ENCODE results near the gene MEIOSIN.
A peak's percentile ranks its signal among the peaks of the same experiment; 100 is the strongest.
"Not testable (repeated sequence)": the region's sequence is repeated elsewhere in the genome, so short reads cannot be mapped to it uniquely, and the experiment has no call there.

The MEIOSIN gene

DNA sequence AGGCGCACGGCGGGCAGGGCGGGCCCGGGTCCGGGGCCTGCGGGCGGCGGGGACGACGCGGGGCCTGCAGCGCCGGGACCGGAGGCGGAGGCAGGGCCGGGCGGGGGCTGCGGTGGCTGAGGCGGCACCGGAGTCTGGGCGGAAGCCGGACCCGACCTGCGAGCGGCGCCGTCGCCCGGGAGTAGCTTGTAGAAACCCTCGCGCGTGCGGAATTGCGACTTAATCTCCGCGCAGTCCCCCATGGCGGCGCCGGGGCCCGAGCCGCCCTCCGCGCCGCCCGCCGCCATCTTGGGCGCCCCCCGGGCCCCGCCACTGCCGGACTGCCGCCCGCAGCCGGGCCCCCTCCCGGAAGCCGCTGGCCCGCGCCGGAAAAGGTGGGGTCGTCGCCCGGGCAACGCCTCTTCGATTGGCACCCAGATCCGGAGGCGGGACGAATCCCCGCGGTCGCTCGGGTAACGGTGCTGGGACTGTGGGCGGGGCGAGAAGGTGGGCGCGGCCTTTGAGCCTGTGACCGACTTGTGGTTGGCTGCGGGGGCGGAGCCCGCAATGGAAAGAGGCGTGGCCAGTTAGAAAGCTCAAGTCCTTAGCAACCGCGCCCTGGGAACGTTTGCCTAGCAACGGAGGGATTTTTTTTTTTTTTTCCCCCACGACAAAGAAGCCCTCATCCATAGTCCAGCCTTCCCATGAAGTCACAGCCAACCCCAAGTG, 59.4 kb downstream of the MEIOSIN start, which contains the start of gene DMWD:
TSS of gene DMWD (minus strand) at position 376 of the 708 bp plus-strand sequence. CDS start at position 287, 89 bp downstream.
- H3K27ac Mint-ChIP-seq (ENCODE audit: low read depth), result peak within 1 kb of the TSS; percentile 92
- peaks cover 10% of the 10 kb centered on the region for H3K27me3 Mint-ChIP-seq
- peaks cover 48% of the 10 kb centered on the region for H3K4me1 Mint-ChIP-seq

DNA sequence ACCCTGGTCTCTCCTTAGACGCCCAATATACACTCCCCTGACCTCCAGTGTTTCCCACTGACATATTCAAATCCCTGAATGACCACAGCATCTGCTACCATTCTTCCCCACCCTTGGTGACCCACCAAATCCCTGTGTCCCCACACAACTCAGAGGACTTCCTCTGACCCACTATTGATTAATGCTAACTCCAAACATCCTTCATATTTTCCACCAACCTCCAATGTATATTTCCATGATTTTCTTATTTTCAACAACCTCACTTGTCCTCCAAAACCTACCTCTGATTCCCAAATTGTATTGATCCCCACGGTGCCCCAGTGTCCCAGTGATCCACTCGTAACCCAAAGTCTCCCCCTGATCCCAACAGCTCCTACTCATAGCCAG, 59.9 kb downstream of the MEIOSIN start:
- no peak for DNase-seq (ENCODE audit: low spot score in 2 of 2)
- no peak for ATAC-seq (replicated peaks; ENCODE audit: extremely low read depth, poor library complexity, severe bottlenecking)
- Mint-ChIP-seq H3K27ac (ENCODE audit: low read depth) (peak overlapping the region; percentile 92), H3K9me3 (no peaks in the 10 kb centered on the region), H3K4me3 (peak overlapping the region; percentile 85), H3K27me3 (peaks cover 10% of the 10 kb centered on the region), H3K4me1 (peaks cover 45% of the 10 kb centered on the region), H3K36me3 (ENCODE audit: insufficient read depth) (peaks cover 17% of the 10 kb centered on the region)

More for the DNA sequence above, 59.4 kb downstream of the MEIOSIN start, which contains the start of gene DMWD:
- H3K9me3 Mint-ChIP-seq, result no peaks in the 10 kb centered on the region
- peak within 1 kb of the TSS; percentile 85 for H3K4me3 Mint-ChIP-seq
- peak; percentile 92 for ATAC-seq (replicated peaks; ENCODE audit: extremely low read depth, poor library complexity, severe bottlenecking)
- DNase-seq (ENCODE audit: low spot score in 2 of 2), result peak; percentile 99 to 100
- H3K36me3 Mint-ChIP-seq (ENCODE audit: insufficient read depth), result peaks cover 20% of the 10 kb centered on the region

GRCh38 chr19:45793876-45794275, 60.6 kb downstream of the MEIOSIN start:
- ATAC-seq (replicated peaks; ENCODE audit: extremely low read depth, poor library complexity, severe bottlenecking) (no peak), DNase-seq (ENCODE audit: low spot score in 2 of 2) (no peak)
- H3K4me3 Mint-ChIP-seq, result peak overlapping the region; percentile 85
- H3K27me3 Mint-ChIP-seq, result peaks cover 10% of the 10 kb centered on the region
- peaks cover 19% of the 10 kb centered on the region for H3K36me3 Mint-ChIP-seq (ENCODE audit: insufficient read depth)
- peak overlapping the region; percentile 92 for H3K27ac Mint-ChIP-seq (ENCODE audit: low read depth)
- no peaks in the 10 kb centered on the region for H3K9me3 Mint-ChIP-seq
- peaks cover 39% of the 10 kb centered on the region for H3K4me1 Mint-ChIP-seq

DNA sequence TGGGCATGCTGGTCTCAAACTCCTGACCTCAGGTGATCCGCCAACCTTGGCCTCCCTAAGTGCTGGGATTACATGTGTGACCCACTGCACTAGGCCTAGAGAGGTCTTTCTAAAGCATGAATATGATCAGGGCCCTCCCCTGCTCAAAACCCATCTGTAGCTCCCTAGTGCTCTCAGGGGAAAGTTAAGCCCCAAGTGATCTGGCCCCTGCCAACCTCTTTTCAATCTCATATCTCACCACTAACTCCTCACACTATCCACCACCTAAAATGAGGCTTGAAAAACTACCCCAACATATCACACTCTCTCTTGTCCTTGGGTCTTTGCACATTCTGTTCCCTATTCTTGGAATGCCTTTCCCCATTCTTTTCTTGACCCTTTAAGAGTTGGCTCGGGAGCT, 61.4 kb downstream of the MEIOSIN start:
- no peak for ATAC-seq (replicated peaks; ENCODE audit: extremely low read depth, poor library complexity, severe bottlenecking)
- H3K27ac Mint-ChIP-seq (ENCODE audit: low read depth), result peak overlapping the region; percentile 1
- peak overlapping the region; percentile 85 for H3K4me3 Mint-ChIP-seq

DNA sequence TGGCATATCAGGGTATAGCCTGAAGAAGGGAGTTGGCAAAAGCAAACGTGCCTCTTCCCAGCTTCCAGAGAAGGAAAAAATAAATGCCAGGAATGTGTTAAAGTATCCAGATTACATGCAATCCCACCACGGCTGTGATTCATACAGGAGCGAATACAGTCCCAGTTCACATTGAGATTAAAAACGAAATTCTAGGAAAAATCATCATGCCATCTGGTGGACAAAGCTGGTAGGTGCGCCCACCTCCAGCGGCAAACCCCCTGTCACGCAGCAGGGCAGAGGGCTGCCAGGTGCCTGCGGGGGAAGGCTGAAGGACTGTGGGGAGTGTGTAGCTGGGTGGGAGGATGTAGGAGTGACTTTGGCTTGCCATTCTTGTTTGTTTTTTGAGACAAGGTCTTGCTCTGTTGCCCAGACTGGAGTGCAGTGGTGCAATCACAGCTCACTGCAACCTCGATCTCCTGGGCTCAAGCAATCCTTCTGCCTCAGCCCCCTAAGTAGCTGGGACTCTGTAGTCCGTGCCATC, 65.8 kb downstream of the MEIOSIN start:
- Mint-ChIP-seq H3K9me3 (no peaks in the 10 kb centered on the region), H3K27me3 (peaks cover 23% of the 10 kb centered on the region), H3K4me3 (no peak overlapping the region), H3K27ac (ENCODE audit: low read depth) (no peak overlapping the region), H3K36me3 (ENCODE audit: insufficient read depth) (peaks cover 5% of the 10 kb centered on the region), H3K4me1 (peaks cover 6% of the 10 kb centered on the region)
- ATAC-seq (replicated peaks; ENCODE audit: extremely low read depth, poor library complexity, severe bottlenecking), result peak; percentile 62
- DNase-seq (ENCODE audit: low spot score in 2 of 2), result peak; percentile 45 to 54

More for the DNA sequence above, 61.4 kb downstream of the MEIOSIN start:
- H3K4me1 Mint-ChIP-seq, result peaks cover 39% of the 10 kb centered on the region
- peaks cover 11% of the 10 kb centered on the region for H3K36me3 Mint-ChIP-seq (ENCODE audit: insufficient read depth)
- H3K27me3 Mint-ChIP-seq, result peaks cover 10% of the 10 kb centered on the region
- DNase-seq (ENCODE audit: low spot score in 2 of 2), result no peak
- H3K9me3 Mint-ChIP-seq, result no peaks in the 10 kb centered on the region

GRCh38 chr19:45799541-45799940, 66.3 kb downstream of the MEIOSIN start:
- not testable (repeated sequence) for DNase-seq (ENCODE audit: low spot score in 2 of 2); H3K4me1 Mint-ChIP-seq; H3K36me3 Mint-ChIP-seq (ENCODE audit: insufficient read depth); ATAC-seq (replicated peaks; ENCODE audit: extremely low read depth, poor library complexity, severe bottlenecking); H3K9me3 Mint-ChIP-seq; H3K27ac Mint-ChIP-seq (ENCODE audit: low read depth); H3K4me3 Mint-ChIP-seq
- peaks cover 20% of the 10 kb centered on the region for H3K27me3 Mint-ChIP-seq

GRCh38 chr19:45800070-45800553, 66.9 kb downstream of the MEIOSIN start:
- DNase-seq (ENCODE audit: low spot score in 2 of 2), result no peak
- ATAC-seq (replicated peaks; ENCODE audit: extremely low read depth, poor library complexity, severe bottlenecking), result no peak
- H3K27ac Mint-ChIP-seq (ENCODE audit: low read depth), result no peak overlapping the region

GRCh38 chr19:45801603-45802175, 68.5 kb downstream of the MEIOSIN start:
- Mint-ChIP-seq H3K4me1 (peaks cover 6% of the 10 kb centered on the region), H3K4me3 (no peak overlapping the region), H3K9me3 (no peaks in the 10 kb centered on the region), H3K27ac (ENCODE audit: low read depth) (no peak overlapping the region), H3K36me3 (ENCODE audit: insufficient read depth) (peaks cover 5% of the 10 kb centered on the region), H3K27me3 (peaks cover 13% of the 10 kb centered on the region)
- no peak for ATAC-seq (replicated peaks; ENCODE audit: extremely low read depth, poor library complexity, severe bottlenecking)
- DNase-seq (ENCODE audit: low spot score in 2 of 2), result no peak

More at GRCh38 chr19:45800070-45800553, 66.9 kb downstream of the MEIOSIN start:
- Mint-ChIP-seq H3K4me3 (no peak overlapping the region), H3K4me1 (peaks cover 6% of the 10 kb centered on the region), H3K36me3 (ENCODE audit: insufficient read depth) (peaks cover 5% of the 10 kb centered on the region), H3K27me3 (peaks cover 14% of the 10 kb centered on the region), H3K9me3 (no peaks in the 10 kb centered on the region)

DNA sequence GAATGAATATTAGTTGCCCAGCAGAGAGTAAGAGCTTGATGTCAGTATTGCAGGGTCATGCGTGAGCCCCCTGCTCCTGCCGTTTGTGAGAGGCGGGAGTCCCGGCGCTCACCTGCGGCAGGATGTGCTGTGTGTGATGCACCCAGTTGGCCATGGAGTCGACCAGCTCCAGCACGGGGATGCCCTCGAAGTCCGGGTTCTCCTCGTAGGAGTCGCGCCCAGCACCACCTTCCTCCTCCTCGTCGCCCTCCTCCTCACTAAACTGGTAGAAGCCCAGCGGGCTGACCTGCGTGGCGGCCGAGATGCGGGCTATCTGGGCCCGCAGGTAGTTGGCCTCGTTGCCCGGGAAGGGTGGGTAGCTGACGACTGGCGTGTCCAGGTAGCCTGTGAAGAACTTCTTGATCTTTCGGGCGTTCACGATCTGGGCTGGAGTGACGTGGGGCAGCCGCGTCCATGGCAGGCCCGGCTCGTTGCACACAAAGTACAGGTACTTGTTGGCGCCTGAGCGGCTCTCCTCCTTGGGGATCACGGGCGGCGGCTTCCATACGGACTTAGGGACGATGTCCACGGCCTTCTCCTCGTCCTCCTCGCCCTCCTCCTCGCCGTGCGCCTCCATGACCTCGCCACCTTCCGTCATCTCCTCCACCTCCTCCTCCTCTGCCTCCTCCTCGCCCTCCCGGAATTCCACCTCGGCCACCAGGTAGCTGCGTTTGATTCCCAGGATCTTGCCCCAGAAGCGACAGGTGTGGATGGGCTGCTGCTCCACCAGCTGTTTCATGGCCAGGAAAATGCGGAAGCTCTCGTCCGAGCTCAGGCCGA, 71.1 kb downstream of the MEIOSIN start:
- no peak overlapping the region for H3K4me3 Mint-ChIP-seq
- no peak for DNase-seq (ENCODE audit: low spot score in 2 of 2)
- no peaks in the 10 kb centered on the region for H3K9me3 Mint-ChIP-seq
- ATAC-seq (replicated peaks; ENCODE audit: extremely low read depth, poor library complexity, severe bottlenecking), result no peak
- peaks cover 13% of the 10 kb centered on the region for H3K27me3 Mint-ChIP-seq
- no peaks in the 10 kb centered on the region for H3K4me1 Mint-ChIP-seq
- H3K27ac Mint-ChIP-seq (ENCODE audit: low read depth), result no peak overlapping the region
- H3K36me3 Mint-ChIP-seq (ENCODE audit: insufficient read depth), result peaks cover 4% of the 10 kb centered on the region

DNA sequence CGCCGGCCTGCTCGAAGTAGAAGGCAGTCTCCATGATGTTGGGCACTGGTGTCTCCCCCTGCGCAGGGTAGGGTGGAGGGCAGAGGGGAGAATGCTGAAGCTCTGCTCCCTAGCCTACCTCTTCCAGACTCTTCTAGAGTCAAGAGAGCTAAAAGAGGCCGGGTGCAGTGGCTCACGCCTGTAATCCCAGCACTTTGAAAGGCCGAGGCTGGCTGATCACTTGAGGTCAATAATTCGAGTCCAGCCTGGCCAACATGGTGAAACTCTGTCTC, 71.7 kb downstream of the MEIOSIN start:
- Mint-ChIP-seq H3K4me3 (no peak overlapping the region), H3K27me3 (peaks cover 13% of the 10 kb centered on the region), H3K4me1 (no peaks in the 10 kb centered on the region), H3K27ac (ENCODE audit: low read depth) (no peak overlapping the region), H3K9me3 (no peaks in the 10 kb centered on the region), H3K36me3 (ENCODE audit: insufficient read depth) (peaks cover 2% of the 10 kb centered on the region)
- DNase-seq (ENCODE audit: low spot score in 2 of 2), result no peak
- ATAC-seq (replicated peaks; ENCODE audit: extremely low read depth, poor library complexity, severe bottlenecking), result no peak

DNA sequence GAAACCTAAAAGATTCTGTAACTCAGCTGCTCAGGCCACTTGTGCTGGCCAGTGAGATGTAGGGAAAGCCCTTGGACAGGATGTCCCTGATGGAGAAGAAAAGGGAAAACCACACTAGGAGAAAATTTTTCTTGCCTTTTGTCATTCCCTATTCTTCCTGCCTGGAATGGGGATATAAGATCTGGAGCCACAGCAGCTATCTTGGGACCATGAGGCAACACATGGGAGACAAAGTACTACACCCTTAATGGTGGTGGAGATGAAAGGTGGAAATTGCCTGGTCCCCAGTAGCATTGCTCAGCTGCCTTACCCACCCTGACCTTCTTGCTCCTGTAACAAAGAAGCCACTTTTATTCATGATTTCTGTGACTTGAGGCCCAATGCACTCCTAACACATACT, 72.5 kb downstream of the MEIOSIN start:
- H3K27me3 Mint-ChIP-seq, result peaks cover 13% of the 10 kb centered on the region
- no peak overlapping the region for H3K4me3 Mint-ChIP-seq
- H3K27ac Mint-ChIP-seq (ENCODE audit: low read depth), result no peak overlapping the region
- ATAC-seq (replicated peaks; ENCODE audit: extremely low read depth, poor library complexity, severe bottlenecking) (no peak), DNase-seq (ENCODE audit: low spot score in 2 of 2) (no peak)
- H3K36me3 Mint-ChIP-seq (ENCODE audit: insufficient read depth), result no peaks in the 10 kb centered on the region
- H3K9me3 Mint-ChIP-seq, result no peaks in the 10 kb centered on the region
- no peaks in the 10 kb centered on the region for H3K4me1 Mint-ChIP-seq

GRCh38 chr19:45809643-45810159, 76.5 kb downstream of the MEIOSIN start:
- H3K4me1 Mint-ChIP-seq, result no peaks in the 10 kb centered on the region
- no peak overlapping the region for H3K4me3 Mint-ChIP-seq
- no peak for DNase-seq (ENCODE audit: low spot score in 2 of 2)
- H3K36me3 Mint-ChIP-seq (ENCODE audit: insufficient read depth), result no peaks in the 10 kb centered on the region
- H3K27me3 Mint-ChIP-seq, result no peaks in the 10 kb centered on the region
- no peak for ATAC-seq (replicated peaks; ENCODE audit: extremely low read depth, poor library complexity, severe bottlenecking)
- no peak overlapping the region for H3K27ac Mint-ChIP-seq (ENCODE audit: low read depth)
- no peaks in the 10 kb centered on the region for H3K9me3 Mint-ChIP-seq
